OCI-LY7 (cell line): ENCODE data around the gene SLC14A1. TPM values are rescaled to one million over a fixed set of nuclear protein-coding genes. Genes with fewer than 3 reads are reported as not detected.

Experiments used
- BruUV-seq: library from RNA; stranded (reverse); fragments of 400-500 nt; replicated peaks from 2 replicates; lab custom pipeline; 2021; lab: Mats Ljungman, UMichigan
- CTCF ChIA-PET: fragments of 300-600 bp; sonication (Branson Sonifier 250); formaldehyde crosslinking; loops from one replicate; lab custom pipeline; 2022; ENCODE audit warnings: antibody characterized with exemption; ENCODE audit not compliant: unreplicated experiment; lab: Charles Lee
- POLR2A ChIA-PET: fragments of 300-600 bp; sonication (Branson Sonifier 250); formaldehyde crosslinking; loops from one replicate; lab custom pipeline; 2022; ENCODE audit warnings: antibody characterized with exemption; lab: Charles Lee
- DNase-seq: peaks from one replicate; pipeline ENCODE4 v3.0.0-alpha.2; 2015; ENCODE audit warnings: low spot score
- H2AFZ ChIP-seq: fragments of 200-600 bp; sonication (generic), shearing (Covaris generic); 2 replicates; pipeline ENCODE4 v1.6.1; 2014; ENCODE audit warnings: mild to moderate bottlenecking, antibody characterized with exemption, low read length, moderate library complexity
- H3K27ac ChIP-seq: fragments of 200-600 bp; sonication (generic); 2 replicates; pipeline ENCODE4 v1.5.1; 2014; ENCODE audit warnings: mixed run types, low read depth, mild to moderate bottlenecking, moderate library complexity, low read length, inconsistent platforms; ENCODE audit not compliant: poor library complexity, severe bottlenecking
- H3K36me3 ChIP-seq: fragments of 200-600 bp; sonication (generic); 2 replicates; pipeline ENCODE4 v1.6.1; 2014; ENCODE audit warnings: mild to moderate bottlenecking, antibody characterized with exemption, low read length, moderate library complexity, mixed read lengths; ENCODE audit not compliant: insufficient read depth
- H3K4me1 ChIP-seq: fragments of 200-600 bp; sonication (generic); 2 replicates; pipeline ENCODE4 v1.5.1; 2014; ENCODE audit warnings: mild to moderate bottlenecking, low read length; ENCODE audit not compliant: insufficient read depth, poor library complexity, severe bottlenecking
- H3K4me2 ChIP-seq: fragments of 200-600 bp; sonication (generic); 2 replicates; pipeline ENCODE4 v1.6.1; 2014; ENCODE audit warnings: mild to moderate bottlenecking, low read length
- H3K4me3 ChIP-seq: fragments of 200-600 bp; sonication (generic); 2 replicates; pipeline ENCODE4 v1.5.1; 2014; ENCODE audit warnings: mild to moderate bottlenecking, low read depth, low read length; ENCODE audit not compliant: poor library complexity, severe bottlenecking
- H3K79me2 ChIP-seq: fragments of 200-600 bp; sonication (generic); 2 replicates; pipeline ENCODE4 v1.6.1; 2016; ENCODE audit warnings: low read depth, mild to moderate bottlenecking, low read length, moderate library complexity, mixed read lengths; ENCODE audit not compliant: insufficient read depth
- H3K9me2 ChIP-seq: fragments of 200-600 bp; sonication (generic); 2 replicates; pipeline ENCODE4 v1.6.1; 2016; ENCODE audit warnings: mild to moderate bottlenecking, low read length, mixed read lengths; ENCODE audit not compliant: insufficient read depth
- H3K9me3 ChIP-seq: fragments of 200-600 bp; sonication (generic); 2 replicates; pipeline ENCODE4 v1.6.1; 2014; ENCODE audit warnings: mild to moderate bottlenecking, mixed run types, low read length, mixed read lengths
- H4K20me1 ChIP-seq: fragments of 200-600 bp; sonication (generic); 2 replicates; pipeline ENCODE4 v1.6.1; 2014; ENCODE audit warnings: mild to moderate bottlenecking, antibody characterized with exemption, low read length, moderate library complexity, mixed read lengths; ENCODE audit not compliant: insufficient read depth
- EZH2phosphoT487 ChIP-seq: fragments of 200-600 bp; sonication (generic); IDR thresholded peaks from 2 replicates; pipeline ENCODE4 v1.6.1; 2018; ENCODE audit warnings: low read depth, borderline replicate concordance, mild to moderate bottlenecking, mixed run types, antibody characterized with exemption, low read length, moderate library complexity, mixed read lengths
- intact Hi-C: fragments of 100-400 bp; cut with micrococcal nuclease; formaldehyde crosslinking; loops from one replicate; pipeline ENCODE4 v1.10.0; 2022; ENCODE audit not compliant: unreplicated experiment
- total RNA-seq, 2 experiments: library from RNA; depleted of rRNA in 1 of 2; stranded (reverse); fragments of >200 nt in 1 of 2; shearing (Covaris generic) in 1 of 2; gene quantifications; 2 replicates each; pipeline ENCODE4 v1.2.3, GENCODE V29; 2014 to 2022
- TF ChIP-seq, protein P1 (sequence below): fragments of 200-600 bp; sonication (generic); conservative IDR thresholded peaks from 2 replicates; pipeline ENCODE4 v1.5.1; 2014; ENCODE audit warnings: mild to moderate bottlenecking, antibody characterized with exemption, low read length, moderate library complexity, mixed read lengths

The SLC14A1 gene
- total RNA-seq, 2 experiments from 2014 or later = 0.06 TPM; not detected in 1

DNA sequence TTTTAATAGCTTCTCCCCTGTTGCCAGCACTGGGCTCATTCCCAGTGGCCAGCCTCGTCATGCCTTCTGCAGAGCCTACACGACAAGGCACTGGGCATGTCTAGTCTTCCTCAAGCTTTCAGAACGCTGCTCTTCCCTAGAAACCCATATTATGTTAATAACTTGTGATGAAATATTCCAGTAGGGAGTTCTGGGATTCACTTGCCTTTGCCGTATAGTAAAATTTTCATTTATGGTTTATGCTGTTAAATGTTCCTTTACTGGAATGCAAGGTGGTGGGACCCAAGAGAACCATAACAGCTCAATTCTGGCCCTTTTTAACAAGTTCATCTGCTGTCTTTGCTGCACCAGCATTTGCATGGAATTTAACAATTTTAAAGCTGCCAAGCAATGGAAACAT lies 45.5 kb upstream of the SLC14A1 start:
- DNase-seq = no peak
- CTCF ChIA-PET = no interaction called here
- intact Hi-C loops = no loop called here
- Histone ChIP-seq H3K79me2 (no peaks in the 10 kb centered on the region), H4K20me1 (no peaks in the 10 kb centered on the region), H3K4me3 (no peak overlapping the region), H3K27ac (no peak overlapping the region), H3K36me3 (no peaks in the 10 kb centered on the region), H3K9me3 (no peaks in the 10 kb centered on the region), H3K9me2 (no peaks in the 10 kb centered on the region), H3K4me2 (no peak overlapping the region), H3K4me1 (no peaks in the 10 kb centered on the region), H2AFZ (no peak overlapping the region)
- POLR2A ChIA-PET = interaction anchor here (0.7 kb wide), 1 partner anchor 15 kb away, joined by 3 read pairs; no protein-coding TSS in a partner anchor
- no TSS peak for BruUV-seq
- TF ChIP-seq, protein P1, sequence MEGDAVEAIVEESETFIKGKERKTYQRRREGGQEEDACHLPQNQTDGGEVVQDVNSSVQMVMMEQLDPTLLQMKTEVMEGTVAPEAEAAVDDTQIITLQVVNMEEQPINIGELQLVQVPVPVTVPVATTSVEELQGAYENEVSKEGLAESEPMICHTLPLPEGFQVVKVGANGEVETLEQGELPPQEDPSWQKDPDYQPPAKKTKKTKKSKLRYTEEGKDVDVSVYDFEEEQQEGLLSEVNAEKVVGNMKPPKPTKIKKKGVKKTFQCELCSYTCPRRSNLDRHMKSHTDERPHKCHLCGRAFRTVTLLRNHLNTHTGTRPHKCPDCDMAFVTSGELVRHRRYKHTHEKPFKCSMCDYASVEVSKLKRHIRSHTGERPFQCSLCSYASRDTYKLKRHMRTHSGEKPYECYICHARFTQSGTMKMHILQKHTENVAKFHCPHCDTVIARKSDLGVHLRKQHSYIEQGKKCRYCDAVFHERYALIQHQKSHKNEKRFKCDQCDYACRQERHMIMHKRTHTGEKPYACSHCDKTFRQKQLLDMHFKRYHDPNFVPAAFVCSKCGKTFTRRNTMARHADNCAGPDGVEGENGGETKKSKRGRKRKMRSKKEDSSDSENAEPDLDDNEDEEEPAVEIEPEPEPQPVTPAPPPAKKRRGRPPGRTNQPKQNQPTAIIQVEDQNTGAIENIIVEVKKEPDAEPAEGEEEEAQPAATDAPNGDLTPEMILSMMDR = no peak
- no peak for TF ChIP-seq EZH2phosphoT487

DNA sequence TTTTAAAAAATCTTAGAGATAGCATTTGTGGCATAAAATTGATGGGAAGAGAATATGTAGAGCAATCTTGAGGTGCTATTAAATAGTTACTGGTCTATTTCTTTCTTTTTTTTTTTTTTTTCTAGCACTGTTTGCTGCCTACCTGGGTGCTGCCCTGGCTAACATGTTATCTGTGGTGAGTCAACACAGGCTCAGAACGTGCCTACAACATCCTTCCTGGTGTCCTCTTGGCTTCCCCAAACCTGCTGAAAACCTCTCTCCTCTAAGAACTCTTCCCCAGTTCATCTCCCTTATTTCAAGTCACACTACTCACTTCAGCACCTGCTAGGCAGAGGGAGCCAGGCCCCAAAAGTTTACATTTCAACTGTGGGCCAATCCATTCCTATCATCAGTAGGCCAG lies 45.1 kb upstream of the SLC14A1 start:
- TF ChIP-seq, protein P1 = no peak
- TF ChIP-seq EZH2phosphoT487 = no peak

DNA sequence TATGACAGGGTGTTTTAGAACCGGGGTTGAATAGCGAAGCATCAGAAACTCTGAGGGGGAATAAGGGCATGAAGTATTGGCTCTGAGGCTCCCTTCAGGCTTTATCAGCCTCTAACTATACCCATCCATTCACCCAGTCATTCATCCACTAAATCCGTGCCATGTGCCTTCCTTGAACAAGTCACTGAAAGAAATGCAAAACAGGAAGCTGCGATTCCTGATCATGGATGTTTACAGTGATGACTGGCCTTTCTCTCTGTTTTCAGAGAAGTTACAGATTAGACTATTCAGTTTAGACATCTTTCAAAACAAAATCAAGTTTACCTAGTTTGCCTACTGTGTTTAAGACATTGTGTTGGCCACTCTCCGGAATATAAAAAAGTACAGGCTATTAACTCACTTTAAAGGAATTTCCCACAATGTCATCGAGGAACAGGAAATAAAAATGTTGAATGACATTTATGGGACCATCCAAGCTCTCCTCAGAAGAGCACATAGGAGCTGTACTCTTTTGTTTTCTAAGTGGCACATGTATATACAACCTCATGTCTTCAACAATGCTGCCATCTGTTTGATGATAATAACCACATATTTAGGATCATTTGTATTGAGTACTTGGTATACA lies 43.8 kb upstream of the SLC14A1 start:
- Histone ChIP-seq H3K36me3 (no peaks in the 10 kb centered on the region), H3K79me2 (no peaks in the 10 kb centered on the region), H3K9me2 (no peaks in the 10 kb centered on the region), H3K9me3 (no peaks in the 10 kb centered on the region), H2AFZ (no peak overlapping the region), H3K4me1 (no peaks in the 10 kb centered on the region), H3K27ac (no peak overlapping the region), H3K4me2 (no peak overlapping the region), H4K20me1 (no peaks in the 10 kb centered on the region), H3K4me3 (no peak overlapping the region)
- intact Hi-C loops = no loop called here
- CTCF ChIA-PET = no interaction called here
- POLR2A ChIA-PET = no interaction called here
- no peak for DNase-seq
- TF ChIP-seq EZH2phosphoT487 = no peak
- TF ChIP-seq, protein P1 = no peak
- no TSS peak for BruUV-seq

More for the DNA sequence above, 45.1 kb upstream of the SLC14A1 start:
- H3K79me2 ChIP-seq = no peaks in the 10 kb centered on the region
- no peaks in the 10 kb centered on the region for H3K4me1 ChIP-seq
- no peak for DNase-seq
- POLR2A ChIA-PET = interaction anchor here (0.7 kb wide), 1 partner anchor 16 kb away, joined by 3 read pairs; no protein-coding TSS in a partner anchor
- intact Hi-C loops = no loop called here
- no peaks in the 10 kb centered on the region for H3K9me2 ChIP-seq
- CTCF ChIA-PET = no interaction called here
- no peaks in the 10 kb centered on the region for H3K9me3 ChIP-seq
- H2AFZ ChIP-seq = no peak overlapping the region
- no peaks in the 10 kb centered on the region for H3K36me3 ChIP-seq
- no peak overlapping the region for H3K4me2 ChIP-seq
- H3K4me3 ChIP-seq = no peak overlapping the region
- no peaks in the 10 kb centered on the region for H4K20me1 ChIP-seq
- BruUV-seq = no TSS peak
- H3K27ac ChIP-seq = no peak overlapping the region
